MG63 (cell line): ENCODE results near the gene CRY1. TPM values are rescaled to one million over a fixed set of nuclear protein-coding genes. Genes with fewer than 3 reads are reported as not detected.
"Not testable (repeated sequence)": the region's sequence is repeated elsewhere in the genome, so short reads cannot be mapped to it uniquely, and the experiment has no call there.

Experiments
- DNase-seq: peaks from one replicate; pipeline ENCODE4 v3.0.0-alpha.2; 2020
- H3K27me3 ChIP-seq: fragments of 250-450 bp; sonication (Bioruptor Pico); 2 replicates; pipeline ENCODE4 v1.5.1; 2020; ENCODE audit warnings: mild to moderate bottlenecking, moderate library complexity
- H3K36me3 ChIP-seq: fragments of 250-450 bp; sonication (Bioruptor Pico); 2 replicates; pipeline ENCODE4 v1.5.1; 2020; ENCODE audit warnings: mild to moderate bottlenecking, moderate library complexity
- H3K4me3 ChIP-seq: fragments of 250-450 bp; sonication (Bioruptor Pico); 2 replicates; pipeline ENCODE4 v1.5.1; 2020; ENCODE audit warnings: mild to moderate bottlenecking, moderate library complexity
- H3K9me3 ChIP-seq: fragments of 250-450 bp; sonication (Bioruptor Pico); 2 replicates; pipeline ENCODE4 v1.5.1; 2020; ENCODE audit warnings: mild to moderate bottlenecking, moderate library complexity
- total RNA-seq: library from RNA; depleted of rRNA; stranded (reverse); fragments of >200 nt; shearing (Covaris generic); gene quantifications from 2 replicates; pipeline ENCODE4 v1.2.3, GENCODE V29; 2014; ENCODE audit warnings: low replicate concordance

Gene CRY1
- total RNA-seq, 1 experiment from 2014 or later, result 15.3 TPM

- H3K4me3 ChIP-seq, H3K36me3 ChIP-seq, DNase-seq, H3K9me3 ChIP-seq, H3K27me3 ChIP-seq: not testable (repeated sequence)
These were observed 97.2 kb downstream of the CRY1 start for GRCh38 chr12:106996102-106996501.

GRCh38 chr12:106994579-106995220, 98.6 kb downstream of the CRY1 start:
- Histone ChIP-seq H3K4me3 (no peak overlapping the region), H3K27me3 (no peaks in the 10 kb centered on the region), H3K9me3 (no peaks in the 10 kb centered on the region), H3K36me3 (no peaks in the 10 kb centered on the region)
- peak; percentile 20 for DNase-seq

GRCh38 chr12:106987846-106988245, 105.5 kb downstream of the CRY1 start:
- no peak for DNase-seq
- H3K9me3 ChIP-seq, result no peaks in the 10 kb centered on the region
- H3K27me3 ChIP-seq, result no peaks in the 10 kb centered on the region
- H3K4me3 ChIP-seq, result no peak overlapping the region
- peaks cover 6% of the 10 kb centered on the region for H3K36me3 ChIP-seq

GRCh38 chr12:106986625-106987389, 106.5 kb downstream of the CRY1 start, which contains the start of gene MTERF2:
Gene MTERF2, minus strand, starts transcription at chr12:106987146. Its CDS starts 8,432 bp downstream, at chr12:106978714.
- no peaks in the 10 kb centered on the region for H3K27me3 ChIP-seq
- peak within 1 kb of the TSS; percentile 68 for H3K4me3 ChIP-seq
- no peaks in the 10 kb centered on the region for H3K9me3 ChIP-seq
- DNase-seq, result peak; percentile 91
- peaks cover 6% of the 10 kb centered on the region for H3K36me3 ChIP-seq

GRCh38 chr12:106986135-106986534, 107.2 kb downstream of the CRY1 start:
- no peaks in the 10 kb centered on the region for H3K27me3 ChIP-seq
- no peak for DNase-seq
- no peaks in the 10 kb centered on the region for H3K9me3 ChIP-seq
- H3K36me3 ChIP-seq, result peaks cover 6% of the 10 kb centered on the region
- peak overlapping the region; percentile 68 for H3K4me3 ChIP-seq

GRCh38 chr12:106985479-106985878, 107.9 kb downstream of the CRY1 start:
- Histone ChIP-seq H3K36me3 (peaks cover 6% of the 10 kb centered on the region), H3K27me3 (no peaks in the 10 kb centered on the region), H3K9me3 (no peaks in the 10 kb centered on the region), H3K4me3 (no peak overlapping the region)
- no peak for DNase-seq

GRCh38 chr12:106984588-106985137, 108.7 kb downstream of the CRY1 start:
- Histone ChIP-seq H3K4me3 (no peak overlapping the region), H3K36me3 (peaks cover 6% of the 10 kb centered on the region), H3K9me3 (no peaks in the 10 kb centered on the region), H3K27me3 (no peaks in the 10 kb centered on the region)
- DNase-seq, result no peak

GRCh38 chr12:106982229-106982628, 111.1 kb downstream of the CRY1 start:
- Histone ChIP-seq H3K27me3 (no peaks in the 10 kb centered on the region), H3K4me3 (no peak overlapping the region), H3K9me3 (no peaks in the 10 kb centered on the region), H3K36me3 (peaks cover 13% of the 10 kb centered on the region)
- DNase-seq, result no peak

- no peak for DNase-seq
- H3K27me3 ChIP-seq, result no peaks in the 10 kb centered on the region
- peaks cover 13% of the 10 kb centered on the region for H3K36me3 ChIP-seq
- H3K4me3 ChIP-seq, result no peak overlapping the region
- H3K9me3 ChIP-seq, result no peaks in the 10 kb centered on the region
These were observed 111.6 kb downstream of the CRY1 start for GRCh38 chr12:106981788-106982187.

GRCh38 chr12:106980944-106981343, 112.4 kb downstream of the CRY1 start:
- H3K27me3 ChIP-seq, result no peaks in the 10 kb centered on the region
- H3K9me3 ChIP-seq, result no peaks in the 10 kb centered on the region
- DNase-seq, result no peak
- peaks cover 17% of the 10 kb centered on the region for H3K36me3 ChIP-seq
- no peak overlapping the region for H3K4me3 ChIP-seq

GRCh38 chr12:106978035-106978800, 115.1 kb downstream of the CRY1 start:
- Histone ChIP-seq H3K9me3 (no peaks in the 10 kb centered on the region), H3K4me3 (no peak overlapping the region), H3K27me3 (no peaks in the 10 kb centered on the region), H3K36me3 (peaks cover 21% of the 10 kb centered on the region)
- peak; percentile 45 for DNase-seq

- DNase-seq, result peak; percentile 20
These were observed 116.7 kb downstream of the CRY1 start for GRCh38 chr12:106976668-106977067.

GRCh38 chr12:106975993-106976658, 117.2 kb downstream of the CRY1 start:
- DNase-seq, result no peak
- Histone ChIP-seq H3K9me3 (no peaks in the 10 kb centered on the region), H3K27me3 (no peaks in the 10 kb centered on the region), H3K36me3 (peaks cover 40% of the 10 kb centered on the region), H3K4me3 (no peak overlapping the region)

More at GRCh38 chr12:106976668-106977067, 116.7 kb downstream of the CRY1 start:
- Histone ChIP-seq H3K4me3 (no peak overlapping the region), H3K9me3 (no peaks in the 10 kb centered on the region), H3K27me3 (no peaks in the 10 kb centered on the region), H3K36me3 (peaks cover 35% of the 10 kb centered on the region)

GRCh38 chr12:106975098-106975497, 118.3 kb downstream of the CRY1 start:
- Histone ChIP-seq H3K9me3 (no peaks in the 10 kb centered on the region), H3K36me3 (peaks cover 51% of the 10 kb centered on the region), H3K27me3 (no peaks in the 10 kb centered on the region), H3K4me3 (no peak overlapping the region)
- DNase-seq, result no peak

- Histone ChIP-seq H3K4me3 (no peak overlapping the region), H3K9me3 (no peaks in the 10 kb centered on the region), H3K27me3 (no peaks in the 10 kb centered on the region), H3K36me3 (peaks cover 54% of the 10 kb centered on the region)
- DNase-seq, result no peak
These were observed 118.8 kb downstream of the CRY1 start for GRCh38 chr12:106974511-106974910.

- DNase-seq, result no peak
- Histone ChIP-seq H3K27me3 (no peaks in the 10 kb centered on the region), H3K9me3 (no peaks in the 10 kb centered on the region), H3K36me3 (peaks cover 57% of the 10 kb centered on the region), H3K4me3 (no peak overlapping the region)
These were observed 119.8 kb downstream of the CRY1 start for GRCh38 chr12:106973545-106973944.
